A549 (cell line): Measurements from ENCODE around the gene GYS1.

Experiments
- FOSB ChIP-seq: fragments of 250-450 bp; sonication (Bioruptor Pico); IDR thresholded peaks from 2 replicates; pipeline ENCODE4 v1.5.0; 2020; ENCODE audit warnings: mild to moderate bottlenecking, moderate library complexity
- MAFK ChIP-seq: fragments of 450-650 bp; IDR thresholded peaks from 2 replicates; pipeline ENCODE4 v1.6.1; 2014; ENCODE audit not compliant: partially characterized antibody
- MYC ChIP-seq: IDR thresholded peaks from 2 replicates; pipeline ENCODE4 v1.6.1; 2012; ENCODE audit warnings: mild to moderate bottlenecking, inconsistent platforms, low read length, improper control_type of control experiment, borderline replicate concordance
- NR3C1 ChIP-seq: fragments of >200 bp; sonication (Bioruptor Twin); formaldehyde crosslinking; IDR thresholded peaks from 3 replicates; pipeline ENCODE4 v1.6.1; 2017
- POLR2A ChIP-seq: IDR thresholded peaks from 2 replicates; pipeline ENCODE4 v1.6.1; 2012; ENCODE audit warnings: mild to moderate bottlenecking, low read length
- TF ChIP-seq, protein P1 (sequence below): fragments of >200 bp; sonication (Bioruptor Twin); formaldehyde crosslinking; IDR thresholded peaks from 3 replicates; pipeline ENCODE4 v1.5.1; 2016
- TF ChIP-seq, protein P2 (sequence below): IDR thresholded peaks from 2 replicates; pipeline ENCODE4 v1.6.1; 2012
- TF ChIP-seq, protein P3 (sequence below): fragments of 250-450 bp; sonication (Bioruptor Pico); IDR thresholded peaks from 2 replicates; pipeline ENCODE4 v1.5.0; 2020; ENCODE audit warnings: low read depth, mild to moderate bottlenecking, moderate library complexity
- TF ChIP-seq, protein P4 (sequence below): IDR thresholded peaks from 2 replicates; pipeline ENCODE4 v1.6.1; 2012
- TF ChIP-seq, protein P5 (sequence below): fragments of 250-450 bp; sonication (Bioruptor Pico); IDR thresholded peaks from 2 replicates; pipeline ENCODE4 v1.5.0; 2021; ENCODE audit warnings: mild to moderate bottlenecking, moderate library complexity, borderline replicate concordance

DNA sequence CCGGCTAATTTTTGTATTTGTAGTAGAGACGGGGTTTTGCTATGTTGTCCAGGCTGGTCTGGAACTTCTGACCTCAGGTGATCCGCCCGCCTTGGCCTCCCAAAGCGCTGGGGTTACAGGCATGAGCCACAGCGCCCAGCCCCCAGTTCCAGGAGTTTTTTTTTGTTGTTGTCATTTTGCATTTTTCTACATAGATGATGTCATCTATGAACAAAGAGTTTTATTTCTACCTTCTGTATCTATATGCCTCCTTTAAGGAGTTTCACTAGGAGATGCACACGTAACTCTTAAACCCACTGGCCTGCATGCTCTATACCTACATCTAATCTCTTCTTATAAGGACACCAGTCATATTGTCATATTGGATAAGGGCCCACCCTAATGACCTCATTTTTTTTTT, 54.9 kb downstream of the GYS1 start:
- TF ChIP-seq MAFK (no peak), MYC (no peak), NR3C1 (no peak), FOSB (no peak), POLR2A (no peak)
- TF ChIP-seq, protein P1, sequence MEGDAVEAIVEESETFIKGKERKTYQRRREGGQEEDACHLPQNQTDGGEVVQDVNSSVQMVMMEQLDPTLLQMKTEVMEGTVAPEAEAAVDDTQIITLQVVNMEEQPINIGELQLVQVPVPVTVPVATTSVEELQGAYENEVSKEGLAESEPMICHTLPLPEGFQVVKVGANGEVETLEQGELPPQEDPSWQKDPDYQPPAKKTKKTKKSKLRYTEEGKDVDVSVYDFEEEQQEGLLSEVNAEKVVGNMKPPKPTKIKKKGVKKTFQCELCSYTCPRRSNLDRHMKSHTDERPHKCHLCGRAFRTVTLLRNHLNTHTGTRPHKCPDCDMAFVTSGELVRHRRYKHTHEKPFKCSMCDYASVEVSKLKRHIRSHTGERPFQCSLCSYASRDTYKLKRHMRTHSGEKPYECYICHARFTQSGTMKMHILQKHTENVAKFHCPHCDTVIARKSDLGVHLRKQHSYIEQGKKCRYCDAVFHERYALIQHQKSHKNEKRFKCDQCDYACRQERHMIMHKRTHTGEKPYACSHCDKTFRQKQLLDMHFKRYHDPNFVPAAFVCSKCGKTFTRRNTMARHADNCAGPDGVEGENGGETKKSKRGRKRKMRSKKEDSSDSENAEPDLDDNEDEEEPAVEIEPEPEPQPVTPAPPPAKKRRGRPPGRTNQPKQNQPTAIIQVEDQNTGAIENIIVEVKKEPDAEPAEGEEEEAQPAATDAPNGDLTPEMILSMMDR, result no peak
- TF ChIP-seq, protein P2, sequence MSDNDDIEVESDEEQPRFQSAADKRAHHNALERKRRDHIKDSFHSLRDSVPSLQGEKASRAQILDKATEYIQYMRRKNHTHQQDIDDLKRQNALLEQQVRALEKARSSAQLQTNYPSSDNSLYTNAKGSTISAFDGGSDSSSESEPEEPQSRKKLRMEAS, result no peak
- TF ChIP-seq, protein P3, sequence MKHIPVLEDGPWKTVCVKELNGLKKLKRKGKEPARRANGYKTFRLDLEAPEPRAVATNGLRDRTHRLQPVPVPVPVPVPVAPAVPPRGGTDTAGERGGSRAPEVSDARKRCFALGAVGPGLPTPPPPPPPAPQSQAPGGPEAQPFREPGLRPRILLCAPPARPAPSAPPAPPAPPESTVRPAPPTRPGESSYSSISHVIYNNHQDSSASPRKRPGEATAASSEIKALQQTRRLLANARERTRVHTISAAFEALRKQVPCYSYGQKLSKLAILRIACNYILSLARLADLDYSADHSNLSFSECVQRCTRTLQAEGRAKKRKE (CRISPR knock-in tag), result no peak
- TF ChIP-seq, protein P4, sequence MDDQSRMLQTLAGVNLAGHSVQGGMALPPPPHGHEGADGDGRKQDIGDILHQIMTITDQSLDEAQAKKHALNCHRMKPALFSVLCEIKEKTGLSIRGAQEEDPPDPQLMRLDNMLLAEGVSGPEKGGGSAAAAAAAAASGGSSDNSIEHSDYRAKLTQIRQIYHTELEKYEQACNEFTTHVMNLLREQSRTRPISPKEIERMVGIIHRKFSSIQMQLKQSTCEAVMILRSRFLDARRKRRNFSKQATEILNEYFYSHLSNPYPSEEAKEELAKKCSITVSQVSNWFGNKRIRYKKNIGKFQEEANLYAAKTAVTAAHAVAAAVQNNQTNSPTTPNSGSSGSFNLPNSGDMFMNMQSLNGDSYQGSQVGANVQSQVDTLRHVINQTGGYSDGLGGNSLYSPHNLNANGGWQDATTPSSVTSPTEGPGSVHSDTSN, result no peak
- TF ChIP-seq, protein P5, sequence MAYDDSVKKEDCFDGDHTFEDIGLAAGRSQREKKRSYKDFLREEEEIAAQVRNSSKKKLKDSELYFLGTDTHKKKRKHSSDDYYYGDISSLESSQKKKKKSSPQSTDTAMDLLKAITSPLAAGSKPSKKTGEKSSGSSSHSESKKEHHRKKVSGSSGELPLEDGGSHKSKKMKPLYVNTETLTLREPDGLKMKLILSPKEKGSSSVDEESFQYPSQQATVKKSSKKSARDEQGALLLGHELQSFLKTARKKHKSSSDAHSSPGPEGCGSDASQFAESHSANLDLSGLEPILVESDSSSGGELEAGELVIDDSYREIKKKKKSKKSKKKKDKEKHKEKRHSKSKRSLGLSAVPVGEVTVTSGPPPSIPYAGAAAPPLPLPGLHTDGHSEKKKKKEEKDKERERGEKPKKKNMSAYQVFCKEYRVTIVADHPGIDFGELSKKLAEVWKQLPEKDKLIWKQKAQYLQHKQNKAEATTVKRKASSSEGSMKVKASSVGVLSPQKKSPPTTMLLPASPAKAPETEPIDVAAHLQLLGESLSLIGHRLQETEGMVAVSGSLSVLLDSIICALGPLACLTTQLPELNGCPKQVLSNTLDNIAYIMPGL, result no peak
